ENCODE data around the gene ZBTB34. TPM values are rescaled to one million over a fixed set of nuclear protein-coding genes. Genes with fewer than 3 reads are reported as not detected.

ZBTB34 gene
- total RNA-seq, 4 donors from 2014 or later: 8.0 to 16.4 (median 13.4) TPM

GRCh38 chr9:126874546-126875314, 14.3 kb downstream of the ZBTB34 start:
- DNase-seq (ENCODE audit: low spot score): no peak
- ATAC-seq (ENCODE audit: low FRiP score): no peak
- TF ChIP-seq, protein P1, sequence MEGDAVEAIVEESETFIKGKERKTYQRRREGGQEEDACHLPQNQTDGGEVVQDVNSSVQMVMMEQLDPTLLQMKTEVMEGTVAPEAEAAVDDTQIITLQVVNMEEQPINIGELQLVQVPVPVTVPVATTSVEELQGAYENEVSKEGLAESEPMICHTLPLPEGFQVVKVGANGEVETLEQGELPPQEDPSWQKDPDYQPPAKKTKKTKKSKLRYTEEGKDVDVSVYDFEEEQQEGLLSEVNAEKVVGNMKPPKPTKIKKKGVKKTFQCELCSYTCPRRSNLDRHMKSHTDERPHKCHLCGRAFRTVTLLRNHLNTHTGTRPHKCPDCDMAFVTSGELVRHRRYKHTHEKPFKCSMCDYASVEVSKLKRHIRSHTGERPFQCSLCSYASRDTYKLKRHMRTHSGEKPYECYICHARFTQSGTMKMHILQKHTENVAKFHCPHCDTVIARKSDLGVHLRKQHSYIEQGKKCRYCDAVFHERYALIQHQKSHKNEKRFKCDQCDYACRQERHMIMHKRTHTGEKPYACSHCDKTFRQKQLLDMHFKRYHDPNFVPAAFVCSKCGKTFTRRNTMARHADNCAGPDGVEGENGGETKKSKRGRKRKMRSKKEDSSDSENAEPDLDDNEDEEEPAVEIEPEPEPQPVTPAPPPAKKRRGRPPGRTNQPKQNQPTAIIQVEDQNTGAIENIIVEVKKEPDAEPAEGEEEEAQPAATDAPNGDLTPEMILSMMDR (IDR thresholded peaks at IDR 0.05): no peak

DNA sequence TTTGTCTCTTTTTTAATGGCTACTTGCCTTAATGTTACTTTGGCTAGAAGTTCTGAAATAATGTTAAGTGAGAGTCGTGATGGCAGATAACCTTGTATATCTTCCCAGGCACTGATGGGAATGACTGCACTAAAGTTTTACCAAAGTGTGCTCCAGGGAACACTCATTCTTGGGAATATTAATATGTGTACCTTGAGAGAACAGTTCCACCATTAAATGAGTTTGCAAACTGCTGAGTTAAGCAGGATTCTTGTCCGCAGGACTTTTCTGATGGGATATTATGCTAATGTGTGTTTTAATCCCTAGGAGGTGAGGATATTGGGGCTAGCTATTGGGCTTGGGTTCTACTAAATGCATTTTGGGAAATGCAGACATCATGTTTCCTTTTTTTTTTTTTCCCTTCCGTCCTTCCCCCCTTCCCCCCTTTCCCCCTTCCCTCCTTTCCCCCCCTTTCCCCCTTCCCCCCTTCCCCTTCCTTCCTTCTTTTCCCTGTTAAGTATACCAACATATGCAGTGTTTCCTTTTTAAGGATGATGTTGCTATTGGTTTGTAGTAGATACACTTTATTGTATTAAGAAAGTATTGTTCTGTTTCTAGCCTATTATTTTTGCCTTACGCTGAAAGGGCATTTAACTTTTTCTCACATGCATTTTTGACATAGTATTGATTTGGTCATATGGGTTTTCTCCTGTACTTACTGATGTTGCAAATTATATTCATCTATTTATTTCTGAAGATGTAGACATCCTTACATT, 15.5 kb downstream of the ZBTB34 start:
- ATAC-seq (ENCODE audit: low FRiP score) (no peak), DNase-seq (ENCODE audit: low spot score) (no peak)
- TF ChIP-seq, protein P1 (IDR thresholded peaks at IDR 0.05): no peak

DNA sequence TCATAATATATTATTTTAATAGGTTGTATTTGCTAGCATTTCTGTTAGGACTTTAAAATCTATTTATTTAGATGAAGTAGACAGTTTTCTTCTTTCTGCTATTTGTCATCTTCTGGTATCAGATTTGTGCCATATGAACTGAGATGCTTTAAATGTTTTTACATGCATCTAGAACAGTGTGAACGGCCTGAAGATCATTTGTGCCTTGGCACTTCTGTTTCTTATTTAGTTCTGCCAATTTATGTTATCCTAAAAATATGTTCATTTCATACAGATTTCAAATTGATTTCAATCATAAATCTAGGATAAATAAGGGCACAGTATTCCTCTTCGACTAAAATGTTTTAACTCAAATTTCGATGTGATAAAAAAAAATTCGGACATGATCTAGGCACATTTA, 16.1 kb downstream of the ZBTB34 start:
- DNase-seq (ENCODE audit: low spot score) (no peak), ATAC-seq (ENCODE audit: low FRiP score) (no peak)
- TF ChIP-seq, protein P1 (IDR thresholded peaks at IDR 0.05): no peak

DNA sequence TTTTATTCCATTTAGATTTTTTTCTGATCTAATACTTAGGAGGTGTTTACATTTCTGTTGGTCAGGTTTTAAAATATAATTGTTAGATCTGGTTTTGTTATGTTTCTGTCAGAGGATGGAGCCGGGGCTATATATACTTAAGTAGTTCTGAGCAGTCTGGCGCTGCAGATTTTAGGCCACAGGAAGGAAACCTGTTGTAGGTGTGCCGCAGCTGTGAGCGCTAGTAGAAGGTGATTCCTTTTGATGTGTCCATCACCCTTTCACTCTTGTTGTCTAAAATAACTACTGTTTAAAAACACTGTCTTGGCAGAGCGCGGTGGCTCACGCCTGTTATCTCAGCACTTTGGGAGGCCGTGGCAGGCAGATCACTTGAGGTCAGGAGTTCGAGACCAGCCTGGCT, 17.0 kb downstream of the ZBTB34 start:
- TF ChIP-seq, protein P1 (IDR thresholded peaks at IDR 0.05): no peak
- ATAC-seq (ENCODE audit: low FRiP score) (no peak), DNase-seq (ENCODE audit: low spot score) (no peak)

DNA sequence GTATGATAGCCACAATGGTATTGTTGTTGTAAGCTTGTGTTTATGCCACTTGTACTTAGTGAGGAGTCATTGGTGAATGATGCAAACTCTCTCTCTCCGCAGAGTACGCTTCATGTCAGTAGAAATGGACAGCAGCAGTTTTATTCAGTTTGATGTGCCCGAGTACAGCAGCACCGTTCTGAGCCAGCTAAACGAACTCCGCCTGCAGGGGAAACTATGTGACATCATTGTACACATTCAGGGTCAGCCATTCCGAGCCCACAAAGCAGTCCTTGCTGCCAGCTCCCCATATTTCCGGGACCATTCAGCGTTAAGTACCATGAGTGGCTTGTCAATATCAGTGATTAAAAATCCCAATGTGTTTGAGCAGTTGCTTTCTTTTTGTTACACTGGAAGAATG, 18.8 kb downstream of the ZBTB34 start:
- ATAC-seq (ENCODE audit: low FRiP score): no peak
- TF ChIP-seq, protein P1 (IDR thresholded peaks at IDR 0.05): no peak
- DNase-seq (ENCODE audit: low spot score): no peak

GRCh38 chr9:126880226-126880946, 19.9 kb downstream of the ZBTB34 start:
- TF ChIP-seq, protein P1 (IDR thresholded peaks at IDR 0.05): no peak
- ATAC-seq (ENCODE audit: low FRiP score): no peak
- no peak for DNase-seq (ENCODE audit: low spot score)
